ENCODE data around the gene TRIM34.
A peak's percentile ranks its signal among the peaks of the same experiment; 100 is the strongest.
"Not testable (repeated sequence)": the region's sequence is repeated elsewhere in the genome, so short reads cannot be mapped to it uniquely, and the experiment has no call there.

The TRIM34 gene

GRCh38 chr11:5624489-5625279, at the start of gene TRIM34:
Gene TRIM34 (plus strand): TSS chr11:5625001. CDS start chr11:5632332, 7,331 bp downstream.
- peak; percentile 49 for DNase-seq (ENCODE audit: low spot score)

DNA sequence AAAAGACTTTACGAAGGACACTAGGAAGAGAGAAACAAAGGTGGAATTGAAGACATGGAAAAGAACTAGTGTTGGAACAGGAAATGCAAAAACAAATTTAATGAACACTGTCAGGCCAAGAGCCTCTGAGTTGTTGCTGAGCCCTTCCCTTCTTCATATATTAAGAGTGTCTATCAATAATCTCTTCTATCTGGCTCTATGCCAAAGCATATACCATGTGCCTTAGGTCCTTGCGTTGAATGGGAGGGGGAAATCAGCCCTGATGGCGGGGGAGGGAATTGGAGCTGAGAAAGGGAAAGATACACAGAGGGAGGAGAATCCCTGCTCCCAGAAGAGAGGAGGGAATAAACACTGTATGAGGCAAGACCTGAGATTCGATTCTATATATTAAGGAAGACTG, 49.6 kb upstream of the TRIM34 start:
- DNase-seq (ENCODE audit: low spot score) = no peak

DNA sequence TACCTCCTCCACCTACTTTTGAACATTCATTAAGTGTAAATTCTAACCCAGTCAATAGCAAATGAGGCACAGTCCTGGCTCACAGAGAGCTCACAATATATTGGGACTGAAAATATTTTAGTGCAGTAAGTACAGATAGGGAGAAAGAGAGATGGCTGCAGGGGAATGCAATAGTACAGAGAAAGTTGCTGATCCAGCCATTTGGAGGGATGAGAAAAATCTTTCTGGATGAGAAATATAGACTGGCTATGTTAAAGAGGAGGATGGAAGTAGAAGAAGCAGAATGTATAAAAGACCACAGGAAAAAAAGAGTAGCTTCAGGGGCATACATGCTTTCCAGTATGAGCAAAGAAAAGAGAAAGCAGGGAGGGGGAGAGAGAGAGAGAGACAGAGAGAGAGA, 47.7 kb upstream of the TRIM34 start:
- DNase-seq (ENCODE audit: low spot score) = no peak

GRCh38 chr11:5580577-5580976, 44.2 kb upstream of the TRIM34 start, which contains the start of gene OR52B6:
Gene OR52B6 (plus strand): TSS chr11:5580877. CDS start chr11:5580877, 0 bp downstream.
- DNase-seq (ENCODE audit: low spot score) = no peak

DNA sequence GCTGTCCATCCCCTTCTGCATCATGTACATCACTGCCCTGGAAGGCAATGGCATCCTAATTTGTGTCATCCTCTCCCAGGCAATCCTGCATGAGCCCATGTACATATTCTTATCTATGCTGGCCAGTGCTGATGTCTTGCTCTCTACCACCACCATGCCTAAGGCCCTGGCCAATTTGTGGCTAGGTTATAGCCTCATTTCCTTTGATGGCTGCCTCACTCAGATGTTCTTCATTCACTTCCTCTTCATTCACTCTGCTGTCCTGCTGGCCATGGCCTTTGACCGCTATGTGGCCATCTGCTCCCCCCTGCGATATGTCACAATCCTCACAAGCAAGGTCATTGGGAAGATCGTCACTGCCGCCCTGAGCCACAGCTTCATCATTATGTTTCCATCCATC, 43.8 kb upstream of the TRIM34 start:
- no peak for DNase-seq (ENCODE audit: low spot score)

DNA sequence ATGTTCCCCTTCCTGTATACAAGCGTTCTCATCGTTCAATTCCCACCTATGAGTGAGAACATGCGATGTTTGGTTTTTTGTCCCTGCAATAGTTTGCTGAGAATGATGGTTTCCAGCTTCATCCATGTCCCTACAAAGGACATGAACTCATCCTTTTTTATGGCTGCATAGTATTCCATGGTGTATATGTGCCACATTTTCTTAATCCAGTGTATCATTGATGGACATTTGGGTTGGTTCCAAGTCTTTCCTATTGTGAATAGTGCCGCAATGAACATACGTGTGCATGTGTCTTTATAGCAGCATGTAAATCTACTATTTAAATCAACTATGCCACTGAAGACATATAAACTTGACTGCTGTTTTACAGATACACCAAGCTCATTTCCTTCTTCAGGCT, 40.3 kb upstream of the TRIM34 start:
- not testable (repeated sequence) for DNase-seq (ENCODE audit: low spot score)

DNA sequence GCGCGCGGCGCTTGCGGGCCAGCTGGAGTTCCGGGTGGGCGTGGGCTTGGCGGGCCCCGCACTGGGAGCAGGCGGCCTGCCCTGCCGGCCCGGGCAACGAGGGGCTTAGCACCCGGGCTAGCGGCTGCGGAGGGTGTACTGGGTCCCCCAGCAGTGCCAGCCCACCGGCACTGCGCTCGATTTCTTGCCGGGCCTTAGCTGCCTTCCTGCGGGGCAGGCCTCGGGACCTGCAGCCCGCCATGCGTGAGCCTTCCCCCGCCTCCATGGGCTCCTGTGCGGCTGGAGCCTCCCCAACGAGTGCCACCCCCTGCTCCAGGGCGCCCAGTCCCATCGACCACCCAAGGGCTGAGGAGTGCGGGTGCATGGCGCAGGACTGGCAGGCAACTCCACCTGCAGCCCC, 34.9 kb upstream of the TRIM34 start:
- DNase-seq (ENCODE audit: low spot score) = not testable (repeated sequence)

- no peak for DNase-seq (ENCODE audit: low spot score)
Observed at GRCh38 chr11:5591613-5592012, 33.2 kb upstream of the TRIM34 start.

- DNase-seq (ENCODE audit: low spot score) = no peak
Observed at GRCh38 chr11:5592615-5593014, 32.2 kb upstream of the TRIM34 start.

- DNase-seq (ENCODE audit: low spot score) = no peak
Observed at GRCh38 chr11:5593146-5593545, 31.7 kb upstream of the TRIM34 start.

DNA sequence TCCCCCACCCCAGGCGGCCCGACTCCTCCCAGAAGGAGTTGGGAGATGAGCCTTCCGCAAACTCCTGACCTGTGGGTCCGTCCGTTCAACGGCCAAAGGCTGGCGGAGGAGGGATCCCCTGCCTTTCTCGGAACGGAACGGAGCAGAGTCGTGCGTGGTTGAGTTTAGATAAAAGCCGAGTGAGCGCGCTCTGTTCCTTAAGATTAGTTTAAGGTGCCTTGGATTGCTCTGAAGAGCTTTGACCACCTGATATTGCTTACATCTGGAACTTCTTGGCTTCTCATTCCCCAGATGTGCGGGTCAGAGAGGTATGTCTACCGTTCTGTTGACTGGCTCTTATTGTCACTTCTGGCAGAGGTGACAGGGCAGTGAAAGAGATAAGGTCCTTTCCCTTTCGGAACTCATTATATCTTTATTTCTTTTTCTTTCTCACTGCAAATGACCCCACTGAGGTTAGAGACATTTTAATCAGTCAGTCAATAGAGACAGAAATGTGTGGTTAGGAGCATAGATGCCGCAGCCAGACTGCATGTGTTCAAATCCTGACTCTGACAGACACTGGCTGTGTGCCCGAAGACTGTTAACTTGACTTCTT, 28.1 kb upstream of the TRIM34 start, which contains the start of gene TRIM6:
Gene TRIM6, plus strand, starts transcription at position 31 of the 595 bp plus-strand sequence. Its CDS starts 261 bp downstream, at position 292.
- no peak for DNase-seq (ENCODE audit: low spot score)

DNA sequence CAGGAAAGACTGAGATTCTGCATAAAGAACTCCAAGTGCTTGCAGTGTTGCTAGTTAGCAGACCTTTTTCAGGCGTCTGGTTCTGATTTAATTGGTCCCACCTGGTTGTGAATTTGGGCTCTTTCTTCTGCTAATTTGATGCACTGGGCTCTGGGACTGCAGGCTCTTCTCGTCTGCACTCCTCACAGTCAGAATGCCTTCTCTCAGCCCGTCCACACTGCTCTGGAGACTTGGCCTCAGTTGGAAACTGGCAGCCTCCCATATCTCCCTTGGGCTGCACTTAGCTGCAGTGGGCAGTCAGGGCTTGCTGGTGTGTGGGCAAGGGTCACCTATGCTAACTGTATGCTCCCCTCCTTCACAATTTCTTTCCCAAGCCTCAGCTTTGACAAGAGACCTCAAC, 26.8 kb upstream of the TRIM34 start:
- no peak for DNase-seq (ENCODE audit: low spot score)

GRCh38 chr11:5600374-5600851, 24.4 kb upstream of the TRIM34 start:
- no peak for DNase-seq (ENCODE audit: low spot score)

GRCh38 chr11:5602791-5603190, 22.0 kb upstream of the TRIM34 start:
- not testable (repeated sequence) for DNase-seq (ENCODE audit: low spot score)

- DNase-seq (ENCODE audit: low spot score) = no peak
Observed at GRCh38 chr11:5603326-5603725, 21.5 kb upstream of the TRIM34 start.

- no peak for DNase-seq (ENCODE audit: low spot score)
Observed at GRCh38 chr11:5604896-5605295, 19.9 kb upstream of the TRIM34 start.

DNA sequence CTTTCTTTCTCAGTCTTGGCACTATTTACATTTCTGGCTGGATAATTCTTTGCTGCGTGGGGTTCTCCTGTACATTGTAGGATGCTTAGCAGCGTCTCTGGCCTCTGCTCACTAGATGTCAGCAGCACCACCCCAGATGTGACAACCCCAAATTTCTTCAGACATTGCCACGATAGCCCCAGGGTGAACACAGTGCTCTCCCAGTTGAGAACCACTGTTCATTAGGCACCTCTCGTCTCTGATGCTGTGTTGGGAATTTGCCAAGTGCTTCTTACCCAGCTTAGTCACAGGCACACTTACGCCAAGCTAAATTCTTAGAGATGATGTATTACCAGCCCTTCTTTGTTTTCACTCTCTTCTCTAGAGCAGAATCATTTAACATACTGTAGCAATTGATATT, 19.0 kb upstream of the TRIM34 start:
- DNase-seq (ENCODE audit: low spot score) = no peak

DNA sequence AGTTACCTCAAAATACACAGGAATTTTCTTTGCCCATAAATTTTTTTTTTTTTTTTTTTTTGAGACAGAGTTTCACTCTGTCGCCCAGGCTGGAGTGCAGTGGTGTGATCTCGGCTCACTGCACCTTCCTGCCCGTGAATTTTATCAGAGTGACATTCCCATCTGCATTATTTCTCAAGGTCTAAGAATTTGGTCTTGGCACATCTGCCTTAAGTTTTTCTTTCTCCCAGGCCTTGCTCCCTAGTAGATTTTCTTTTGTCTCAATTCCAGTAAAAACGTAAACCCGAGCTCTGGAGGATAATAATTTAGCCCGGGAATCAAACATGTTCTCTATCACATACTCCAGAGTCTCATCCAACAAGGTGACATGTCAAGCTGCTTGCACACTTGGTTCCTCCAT, 16.0 kb upstream of the TRIM34 start:
- DNase-seq (ENCODE audit: low spot score) = no peak

DNA sequence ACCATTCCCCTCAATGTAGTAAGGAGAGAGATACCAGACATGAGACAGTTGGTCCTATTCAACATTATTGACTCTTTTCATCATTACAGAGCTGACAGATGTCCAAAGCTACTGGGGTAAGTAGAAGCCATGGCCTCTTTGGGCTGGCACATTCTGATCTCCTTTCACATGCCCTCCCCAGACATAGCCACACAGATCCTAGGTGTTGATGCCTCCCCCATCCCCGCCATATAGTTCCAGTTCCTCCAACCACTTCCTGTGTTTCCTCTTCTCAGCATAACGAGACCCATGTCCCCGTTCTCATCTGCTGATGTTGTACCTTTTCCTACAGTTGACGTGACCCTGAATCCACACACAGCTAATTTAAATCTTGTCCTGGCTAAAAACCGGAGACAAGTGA, 14.4 kb upstream of the TRIM34 start:
- no peak for DNase-seq (ENCODE audit: low spot score)

DNA sequence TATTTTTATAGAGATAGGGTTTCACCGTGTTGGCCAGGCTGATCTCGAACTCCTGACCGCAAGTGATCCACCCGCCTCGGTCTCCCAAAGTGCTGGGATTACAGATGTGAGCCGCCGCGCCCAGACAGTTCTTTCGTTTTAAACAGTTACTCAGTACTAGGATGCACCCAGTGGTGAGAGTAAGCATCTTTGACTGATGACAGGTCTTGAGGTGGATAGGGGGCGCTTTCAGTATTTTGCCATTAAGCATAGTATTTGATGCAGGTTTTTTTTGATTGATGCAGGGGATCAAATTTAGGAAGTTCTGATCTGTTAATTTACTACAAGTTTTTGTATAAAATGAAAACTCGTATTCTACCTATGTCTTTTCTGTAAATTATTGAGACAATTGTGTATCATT, 13.2 kb upstream of the TRIM34 start:
- no peak for DNase-seq (ENCODE audit: low spot score)

DNA sequence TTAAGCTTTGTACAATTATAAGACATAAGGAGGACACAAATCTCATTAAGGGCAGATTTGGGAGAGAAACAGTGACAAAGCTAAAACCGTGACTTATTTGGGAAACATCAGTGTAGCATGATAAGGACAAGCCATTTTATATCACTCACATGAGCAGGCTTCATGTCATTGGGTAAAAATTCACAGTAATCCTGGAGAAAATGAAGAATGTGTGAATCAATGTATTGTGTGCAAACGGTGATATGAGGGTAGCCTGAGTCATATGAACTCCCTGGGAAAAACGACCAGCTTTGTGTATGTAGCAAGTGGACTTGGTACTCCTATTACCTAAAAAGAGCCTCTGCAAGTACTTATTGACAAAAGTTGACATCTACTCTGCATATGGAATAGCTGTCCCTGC, 6.0 kb upstream of the TRIM34 start:
- no peak for DNase-seq (ENCODE audit: low spot score)

DNA sequence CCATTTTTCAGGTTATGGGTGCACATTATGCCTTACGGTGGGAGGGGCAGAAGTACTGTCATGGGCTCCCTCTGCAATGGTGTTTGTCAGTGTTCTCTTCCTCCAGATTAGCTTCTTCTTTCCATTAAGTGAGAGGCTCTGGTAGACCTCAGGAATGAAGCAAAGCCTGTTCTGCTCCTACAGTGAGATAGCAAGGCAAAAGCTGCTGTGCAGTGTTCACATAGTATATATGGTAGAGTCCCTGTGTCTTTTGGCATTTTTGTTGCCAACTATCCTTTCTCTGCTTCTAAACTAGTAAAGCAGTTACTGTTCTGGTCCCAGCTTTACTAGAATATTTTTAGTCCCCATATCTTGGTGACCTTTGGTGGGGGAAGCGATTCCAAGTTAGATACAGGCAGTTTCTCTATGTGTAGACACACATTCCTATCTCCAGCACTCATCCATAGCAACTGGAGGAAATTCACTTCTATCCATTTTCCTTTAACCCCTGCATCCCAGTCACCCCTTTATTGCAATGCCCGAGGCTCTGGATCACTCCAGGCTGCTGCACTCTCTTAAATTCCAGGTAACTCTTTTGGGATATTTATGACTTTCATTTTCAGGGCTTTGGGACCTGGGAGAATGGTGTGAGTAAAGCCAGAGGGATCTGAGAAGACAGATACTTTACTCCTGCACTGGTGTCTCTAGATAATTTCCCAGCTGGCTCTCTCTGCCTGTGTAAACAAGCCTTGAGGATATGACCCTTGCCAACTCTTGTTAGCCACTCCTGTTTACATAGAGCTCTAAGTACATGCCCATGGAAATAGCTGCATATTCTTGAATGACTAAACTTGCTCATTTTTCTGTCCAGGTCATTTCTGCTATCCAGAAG, 3.9 kb upstream of the TRIM34 start:
- no peak for DNase-seq (ENCODE audit: low spot score)

Data from putamen (tissue), 1 donor.